ENCODE measurements around the gene EPN3. TPM values are rescaled to one million over a fixed set of nuclear protein-coding genes. Genes with fewer than 3 reads are reported as not detected.

The EPN3 gene
- total RNA-seq, 2 experiments from 2014 or later = not detected

DNA sequence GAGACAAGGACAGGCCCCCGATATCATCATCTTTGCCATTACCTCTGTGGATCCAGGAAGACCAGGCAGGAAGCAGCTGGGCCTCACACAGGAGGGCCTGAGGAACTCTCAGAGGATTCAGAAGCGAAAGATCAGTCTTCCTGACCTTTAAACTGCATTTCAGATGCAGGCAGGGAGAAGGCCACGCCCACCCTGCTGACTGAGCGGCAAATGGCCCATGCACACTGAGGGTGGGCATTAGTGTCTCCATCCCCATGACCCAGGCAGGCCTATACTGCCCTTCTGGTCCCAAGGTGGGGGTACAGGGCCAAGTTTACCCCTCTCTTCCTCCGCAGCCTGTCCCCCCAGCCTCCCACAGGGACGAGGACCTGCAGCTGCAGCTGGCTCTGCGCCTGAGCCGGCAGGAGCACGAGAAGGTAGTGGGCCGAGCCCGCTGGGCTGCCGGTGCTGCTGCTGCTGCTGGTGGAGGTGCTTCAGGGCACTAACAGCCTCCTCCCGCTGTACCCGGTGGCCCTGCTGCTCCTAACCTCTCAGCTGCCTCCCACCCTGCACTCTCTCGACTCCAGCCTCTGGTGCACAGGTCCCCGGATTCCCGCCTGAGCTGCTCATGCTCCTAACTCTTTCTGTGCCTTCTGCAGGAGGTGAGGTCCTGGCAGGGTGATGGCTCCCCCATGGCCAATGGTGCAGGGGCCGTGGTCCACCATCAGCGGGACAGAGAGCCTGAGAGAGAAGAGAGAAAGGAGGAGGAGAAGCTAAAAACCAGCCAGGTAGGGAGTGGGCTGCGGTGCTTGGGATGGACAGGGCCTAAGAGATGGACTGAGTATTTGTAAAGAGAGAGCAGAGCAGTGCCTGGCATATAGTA lies 6.2 kb downstream of the EPN3 start:
- H3K4me3 Mint-ChIP-seq = no peak overlapping the region
- ChIA-PET CTCF (no interaction called here), POLR2A (no interaction called here)
- no peak overlapping the region for H3K27ac Mint-ChIP-seq
- no peaks in the 10 kb centered on the region for H3K9me3 Mint-ChIP-seq
- intact Hi-C loops (cut with micrococcal nuclease) = no loop called here
- peaks cover 19% of the 10 kb centered on the region for H3K4me1 Mint-ChIP-seq (ENCODE audit: low read depth)
- DNase-seq = no peak
- peaks cover 10% of the 10 kb centered on the region for H3K27me3 Mint-ChIP-seq
- H3K36me3 Mint-ChIP-seq = no peaks in the 10 kb centered on the region

- no peaks in the 10 kb centered on the region for H3K36me3 Mint-ChIP-seq
- ChIA-PET POLR2A (no interaction called here), CTCF (no interaction called here)
- DNase-seq = no peak
- no peaks in the 10 kb centered on the region for H3K9me3 Mint-ChIP-seq
- no peak overlapping the region for H3K4me3 Mint-ChIP-seq
- no peak overlapping the region for H3K27ac Mint-ChIP-seq
- H3K27me3 Mint-ChIP-seq = peaks cover 7% of the 10 kb centered on the region
- H3K4me1 Mint-ChIP-seq (ENCODE audit: low read depth) = peaks cover 12% of the 10 kb centered on the region
- intact Hi-C loops (cut with micrococcal nuclease) = loop anchor here (5.0 to 10.0 kb wide), 2 partner anchors 167 to 415 kb away; partner anchors contain the start of gene ANKRD40
These were observed 7.4 kb downstream of the EPN3 start for GRCh38 chr17:50539762-50540559.

GRCh38 chr17:50540560-50541401 lies 8.2 kb downstream of the EPN3 start:
- H3K27me3 Mint-ChIP-seq = peaks cover 6% of the 10 kb centered on the region

GRCh38 chr17:50541402-50541715 lies 8.8 kb downstream of the EPN3 start:
- intact Hi-C loops (cut with micrococcal nuclease) = loop anchor here (5.0 to 10.0 kb wide), 2 partner anchors 166 to 413 kb away; partner anchors contain the start of gene ANKRD40
- peaks cover 12% of the 10 kb centered on the region for H3K4me1 Mint-ChIP-seq (ENCODE audit: low read depth)
- ChIA-PET POLR2A (interaction anchor here (1.0 to 1.8 kb wide), 2 partner anchors 30 to 325 kb away, joined by 3 to 5 read pairs; no protein-coding TSS in a partner anchor), CTCF (interaction anchor here (0.9 to 1.8 kb wide), 9 partner anchors 15 to 87 kb away, joined by 3 to 8 read pairs (median 4); partner anchors contain the start of genes CACNA1G and RSAD1)
- DNase-seq = no peak
- peak overlapping the region; percentile 75 for H3K4me3 Mint-ChIP-seq
- no peaks in the 10 kb centered on the region for H3K36me3 Mint-ChIP-seq
- H3K27ac Mint-ChIP-seq = no peak overlapping the region
- H3K9me3 Mint-ChIP-seq = no peaks in the 10 kb centered on the region
- peaks cover 6% of the 10 kb centered on the region for H3K27me3 Mint-ChIP-seq

More at GRCh38 chr17:50540560-50541401, 8.2 kb downstream of the EPN3 start:
- Mint-ChIP-seq H3K9me3 (no peaks in the 10 kb centered on the region), H3K4me3 (peak overlapping the region; percentile 75), H3K27ac (no peak overlapping the region), H3K36me3 (no peaks in the 10 kb centered on the region), H3K4me1 (ENCODE audit: low read depth) (peaks cover 12% of the 10 kb centered on the region)
- DNase-seq = no peak
- CTCF ChIA-PET = interaction anchor here (1.1 to 1.8 kb wide), 5 partner anchors 15 to 88 kb away, joined by 3 to 6 read pairs (median 5); partner anchors contain the start of genes CACNA1G and RSAD1
- intact Hi-C loops (cut with micrococcal nuclease) = loop anchor here (5.0 to 10.0 kb wide), 2 partner anchors 167 to 414 kb away; partner anchors contain the start of gene ANKRD40
- POLR2A ChIA-PET = interaction anchor here (1.0 to 1.8 kb wide), 2 partner anchors 30 to 326 kb away, joined by 3 to 5 read pairs; no protein-coding TSS in a partner anchor

DNA sequence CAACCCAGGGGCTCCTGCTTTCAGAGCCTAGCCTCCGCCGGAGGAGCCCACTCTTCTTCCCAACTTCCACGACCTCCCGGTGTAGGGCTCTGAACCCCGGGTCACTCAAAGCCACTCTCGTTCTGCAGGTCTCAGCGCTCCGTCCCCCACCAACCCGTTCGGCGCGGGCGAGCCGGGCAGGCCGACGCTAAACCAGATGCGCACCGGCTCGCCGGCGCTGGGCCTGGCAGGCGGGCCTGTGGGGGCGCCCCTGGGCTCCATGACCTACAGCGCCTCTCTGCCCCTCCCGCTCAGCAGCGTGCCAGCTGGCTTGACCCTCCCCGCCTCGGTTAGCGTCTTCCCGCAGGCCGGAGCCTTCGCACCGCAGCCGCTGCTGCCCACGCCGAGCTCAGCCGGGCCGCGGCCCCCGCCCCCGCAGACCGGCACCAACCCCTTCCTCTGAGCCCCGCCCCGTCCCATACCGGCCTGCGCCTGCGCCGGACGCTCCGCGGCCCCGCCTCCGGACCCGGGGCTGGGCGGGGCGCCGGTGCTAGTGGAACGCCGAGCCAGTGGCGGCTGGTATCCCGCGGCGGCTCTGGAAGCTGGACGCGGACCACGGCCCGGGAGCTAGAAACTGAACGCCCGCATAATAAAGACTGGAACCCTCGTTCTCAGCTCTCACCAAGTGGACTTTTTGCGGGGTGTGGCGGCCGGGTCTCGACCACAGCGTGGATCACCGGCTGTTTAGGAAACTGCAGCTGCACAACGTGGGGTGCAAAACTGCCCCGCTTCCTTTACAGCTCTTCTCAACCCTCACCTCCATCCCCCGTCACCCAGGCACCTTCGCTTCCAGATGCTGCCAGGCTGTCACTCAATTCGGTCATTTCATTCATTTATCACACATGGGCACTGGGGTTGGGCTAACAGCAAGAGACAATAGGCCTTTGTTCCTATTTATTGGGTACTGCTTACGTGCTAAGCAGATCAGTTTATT lies 9.5 kb downstream of the EPN3 start:
- no peaks in the 10 kb centered on the region for H3K9me3 Mint-ChIP-seq
- peaks cover 16% of the 10 kb centered on the region for H3K4me1 Mint-ChIP-seq (ENCODE audit: low read depth)
- ChIA-PET POLR2A (interaction anchor here (1.0 to 1.8 kb wide), 3 partner anchors 31 to 325 kb away, joined by 3 to 5 read pairs (median 3); no protein-coding TSS in a partner anchor), CTCF (interaction anchor here (0.6 to 1.8 kb wide), 14 partner anchors 8 to 198 kb away, joined by 3 to 8 read pairs (median 3); partner anchors contain the start of genes CACNA1G and RSAD1)
- DNase-seq = peak; percentile 89
- intact Hi-C loops (cut with micrococcal nuclease) = loop anchor here (1.0 to 10.0 kb wide), 5 partner anchors 31 to 413 kb away; partner anchors contain the start of genes ACSF2 and ANKRD40
- no peaks in the 10 kb centered on the region for H3K36me3 Mint-ChIP-seq
- peak overlapping the region; percentile 75 for H3K4me3 Mint-ChIP-seq
- H3K27ac Mint-ChIP-seq = no peak overlapping the region
- peaks cover 6% of the 10 kb centered on the region for H3K27me3 Mint-ChIP-seq

DNA sequence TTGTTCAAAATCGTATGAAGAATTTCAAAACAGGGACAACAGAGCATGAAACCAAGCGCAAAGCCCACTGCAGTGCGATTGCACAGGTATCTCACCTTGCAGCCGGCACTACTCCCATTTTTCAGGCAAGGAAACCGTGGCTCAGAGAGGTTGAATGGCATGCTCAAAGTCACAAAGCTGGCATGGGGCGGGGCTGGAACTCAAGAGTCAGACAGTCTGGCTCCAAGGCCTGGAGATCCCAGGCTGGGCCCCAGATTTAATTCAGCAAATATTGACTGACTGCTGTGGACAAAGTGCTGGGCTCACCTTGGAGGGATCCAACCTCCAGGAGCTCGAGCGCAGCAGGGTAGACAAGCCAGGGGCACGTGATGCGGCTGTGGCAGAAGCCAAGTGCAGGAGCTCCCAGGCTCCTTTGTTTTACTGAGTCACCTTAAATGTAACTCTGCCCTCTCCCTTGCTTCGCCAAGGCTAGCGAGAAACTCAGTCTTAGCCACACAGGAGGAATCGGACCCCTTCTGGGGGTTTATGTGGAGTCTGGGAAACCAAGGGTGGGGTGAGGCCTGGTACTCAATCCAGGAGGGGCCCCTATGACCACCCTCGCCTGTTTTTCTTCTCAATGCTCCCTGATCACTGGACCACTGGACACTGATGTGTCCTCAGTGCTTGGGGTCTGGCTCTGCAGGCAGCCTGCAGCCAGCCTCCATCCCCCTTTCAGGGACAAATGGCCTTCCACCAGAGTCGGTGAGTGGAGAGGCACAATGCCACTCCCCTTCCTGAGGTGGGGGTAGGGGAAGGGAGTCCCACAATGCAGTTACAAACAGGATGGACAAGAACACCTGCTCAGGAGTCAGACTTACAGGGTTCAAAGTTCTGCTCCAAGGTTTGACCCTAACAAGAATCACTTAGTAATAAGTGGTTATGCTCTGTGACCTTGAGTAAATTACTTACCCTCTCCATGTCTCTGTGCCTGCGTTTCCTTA lies 10.6 kb downstream of the EPN3 start:
- CTCF ChIA-PET = interaction anchor here (0.6 to 2.0 kb wide), 9 partner anchors 9 to 197 kb away, joined by 3 to 8 read pairs (median 3); no protein-coding TSS in a partner anchor
- H3K4me3 Mint-ChIP-seq = peak overlapping the region; percentile 75
- H3K9me3 Mint-ChIP-seq = no peaks in the 10 kb centered on the region
- no peaks in the 10 kb centered on the region for H3K36me3 Mint-ChIP-seq
- peaks cover 16% of the 10 kb centered on the region for H3K4me1 Mint-ChIP-seq (ENCODE audit: low read depth)
- intact Hi-C loops (cut with micrococcal nuclease) = loop anchor here (1.0 to 10.0 kb wide), 5 partner anchors 32 to 412 kb away; partner anchors contain the start of genes ACSF2 and ANKRD40
- no peak overlapping the region for H3K27ac Mint-ChIP-seq
- peaks cover 6% of the 10 kb centered on the region for H3K27me3 Mint-ChIP-seq
- no peak for DNase-seq
- POLR2A ChIA-PET = interaction anchor here (1.3 to 1.8 kb wide), 2 partner anchors 55 to 324 kb away, joined by 3 to 5 read pairs; no protein-coding TSS in a partner anchor

DNA sequence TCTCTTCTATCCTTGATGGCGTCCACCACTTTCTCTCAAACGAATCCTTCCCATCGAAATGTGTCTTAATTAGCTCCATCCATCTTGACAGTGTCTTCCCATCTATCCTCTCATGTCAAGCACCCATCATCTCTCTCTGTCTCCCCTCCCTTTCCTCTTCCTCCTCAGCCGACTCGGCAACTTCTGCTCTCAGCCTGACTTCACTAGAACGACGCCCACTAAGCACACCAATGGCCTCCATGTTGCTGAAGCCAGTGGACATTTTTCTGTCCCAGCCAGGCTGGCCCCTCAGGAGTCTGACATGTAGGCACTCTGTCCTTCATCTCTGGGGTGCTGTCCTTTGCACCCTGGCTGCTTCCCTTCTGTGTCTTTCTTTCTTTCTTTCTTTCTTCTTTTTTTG lies 12.0 kb downstream of the EPN3 start:
- H3K27me3 Mint-ChIP-seq = peaks cover 6% of the 10 kb centered on the region
- peaks cover 16% of the 10 kb centered on the region for H3K4me1 Mint-ChIP-seq (ENCODE audit: low read depth)
- intact Hi-C loops (cut with micrococcal nuclease) = loop anchor here (5.0 to 10.0 kb wide), 2 partner anchors 163 to 410 kb away; partner anchors contain the start of gene ANKRD40
- no peaks in the 10 kb centered on the region for H3K9me3 Mint-ChIP-seq
- H3K4me3 Mint-ChIP-seq = no peak overlapping the region
- POLR2A ChIA-PET = no interaction called here
- no peak for DNase-seq
- no peaks in the 10 kb centered on the region for H3K36me3 Mint-ChIP-seq
- CTCF ChIA-PET = interaction anchor here (0.6 to 2.0 kb wide), 5 partner anchors 33 to 297 kb away, joined by 3 to 6 read pairs (median 3); no protein-coding TSS in a partner anchor
- no peak overlapping the region for H3K27ac Mint-ChIP-seq

GRCh38 chr17:50545311-50545710 lies 12.8 kb downstream of the EPN3 start:
- Mint-ChIP-seq H3K4me1 (ENCODE audit: low read depth) (peaks cover 16% of the 10 kb centered on the region), H3K4me3 (no peak overlapping the region), H3K36me3 (no peaks in the 10 kb centered on the region), H3K27me3 (peaks cover 6% of the 10 kb centered on the region), H3K9me3 (no peaks in the 10 kb centered on the region), H3K27ac (no peak overlapping the region)
- intact Hi-C loops (cut with micrococcal nuclease) = loop anchor here (5.0 to 10.0 kb wide), 3 partner anchors 67 to 409 kb away; no protein-coding TSS in a partner anchor
- no peak for DNase-seq
- ChIA-PET CTCF (interaction anchor here (0.6 to 1.2 kb wide), 3 partner anchors 44 to 296 kb away, joined by 3 read pairs; no protein-coding TSS in a partner anchor), POLR2A (no interaction called here)

- peaks cover 11% of the 10 kb centered on the region for H3K4me1 Mint-ChIP-seq (ENCODE audit: low read depth)
- H3K9me3 Mint-ChIP-seq = no peaks in the 10 kb centered on the region
- intact Hi-C loops (cut with micrococcal nuclease) = loop anchor here (1.0 to 10.0 kb wide), 5 partner anchors 14 to 408 kb away; partner anchors contain the start of gene CACNA1G
- H3K4me3 Mint-ChIP-seq = no peak overlapping the region
- no peak overlapping the region for H3K27ac Mint-ChIP-seq
- H3K36me3 Mint-ChIP-seq = no peaks in the 10 kb centered on the region
- POLR2A ChIA-PET = no interaction called here
- CTCF ChIA-PET = interaction anchor here (0.7 to 2.1 kb wide), 10 partner anchors 16 to 295 kb away, joined by 3 to 31 read pairs (median 4); no protein-coding TSS in a partner anchor
- DNase-seq = no peak
- H3K27me3 Mint-ChIP-seq = peaks cover 6% of the 10 kb centered on the region
These were observed 14.1 kb downstream of the EPN3 start for GRCh38 chr17:50546701-50547034.

All from activated CD4-positive, alpha-beta memory T cell treated with anti-CD3 and anti-CD28 coated beads for 36 hours (primary cell).